Fibroblast of villous mesenchyme (primary cell): Measurements from ENCODE around the gene MAPK10. TPM values are rescaled to one million over a fixed set of nuclear protein-coding genes. Genes with fewer than 3 reads are reported as not detected.

ENCODE experiments used
- DNase-seq: peaks from one replicate; pipeline ENCODE4 v3.0.0-alpha.2; 2010; ENCODE audit warnings: low read depth
- H3K4me3 ChIP-seq: 2 replicates; pipeline ENCODE4 v1.5.1; 2011; ENCODE audit warnings: low read depth, mild to moderate bottlenecking, low read length
- CTCF ChIP-seq: IDR thresholded peaks from 2 replicates; pipeline ENCODE4 v1.5.1; 2012; ENCODE audit warnings: low read depth, mild to moderate bottlenecking, low read length; ENCODE audit not compliant: insufficient read depth
- total RNA-seq: library from RNA; depleted of rRNA; stranded (reverse); fragments of >200 nt; gene quantifications from 2 replicates; pipeline ENCODE4 v1.2.3, GENCODE V29; 2012

MAPK10 gene
- total RNA-seq, 1 donor: 12.1 TPM

- DNase-seq: peak; percentile 31
- no peak overlapping the region for H3K4me3 ChIP-seq
- no peak for TF ChIP-seq CTCF
These were observed 52.4 kb downstream of the MAPK10 start for GRCh38 chr4:86307432-86307831.

GRCh38 chr4:86306816-86307215 is 53.0 kb downstream of the MAPK10 start:
- TF ChIP-seq CTCF: no peak
- DNase-seq: peak; percentile 39
- H3K4me3 ChIP-seq: no peak overlapping the region

- DNase-seq: no peak
- no peak overlapping the region for H3K4me3 ChIP-seq
- TF ChIP-seq CTCF: no peak
These were observed 57.0 kb downstream of the MAPK10 start for GRCh38 chr4:86302830-86303229.

GRCh38 chr4:86302251-86302650 is 57.6 kb downstream of the MAPK10 start:
- no peak overlapping the region for H3K4me3 ChIP-seq
- peak; percentile 26 for DNase-seq
- TF ChIP-seq CTCF: no peak

- no peak overlapping the region for H3K4me3 ChIP-seq
- DNase-seq: no peak
- no peak for TF ChIP-seq CTCF
These were observed 59.3 kb downstream of the MAPK10 start for GRCh38 chr4:86300516-86300915.

GRCh38 chr4:86296865-86297264 is 63.0 kb downstream of the MAPK10 start:
- no peak overlapping the region for H3K4me3 ChIP-seq
- no peak for DNase-seq
- TF ChIP-seq CTCF: no peak

- TF ChIP-seq CTCF: no peak
- no peak overlapping the region for H3K4me3 ChIP-seq
- DNase-seq: no peak
These were observed 65.0 kb downstream of the MAPK10 start for GRCh38 chr4:86294883-86295282.
